Mucosa of stomach (tissue), 1 donor: ENCODE data around the gene KAT7.

Experiments
- H3K27me3 ChIP-seq: one replicate; pipeline ENCODE4 v1.7.0; 2013; ENCODE audit warnings: mild to moderate bottlenecking, low read length; ENCODE audit not compliant: control insufficient read depth, insufficient read depth
- H3K36me3 ChIP-seq: one replicate; pipeline ENCODE4 v1.7.0; 2013; ENCODE audit warnings: low read length; ENCODE audit not compliant: control insufficient read depth, insufficient read depth
- H3K4me1 ChIP-seq: one replicate; pipeline ENCODE4 v1.7.0; 2013; ENCODE audit warnings: mild to moderate bottlenecking, low read length; ENCODE audit not compliant: control insufficient read depth, insufficient read depth
- H3K4me3 ChIP-seq: one replicate; pipeline ENCODE4 v1.7.0; 2013; ENCODE audit warnings: low read length
- H3K9ac ChIP-seq: one replicate; pipeline ENCODE4 v1.7.0; 2013; ENCODE audit warnings: mild to moderate bottlenecking, low read length, moderate library complexity
- H3K9me3 ChIP-seq: one replicate; pipeline ENCODE4 v1.7.0; 2013; ENCODE audit warnings: mild to moderate bottlenecking, low read length, moderate library complexity; ENCODE audit not compliant: control insufficient read depth
- donor health status: Pancreatic carcinoma.

KAT7 gene

GRCh38 chr17:49764559-49765180 lies 23.8 kb upstream of the KAT7 start:
- H3K4me1 ChIP-seq = peaks cover 18% of the 10 kb centered on the region
- H3K9me3 ChIP-seq = no peaks in the 10 kb centered on the region
- peak overlapping the region; percentile 27 for H3K4me3 ChIP-seq
- H3K9ac ChIP-seq = no peak overlapping the region
- H3K27me3 ChIP-seq = no peaks in the 10 kb centered on the region
- no peaks in the 10 kb centered on the region for H3K36me3 ChIP-seq

- no peak overlapping the region for H3K4me3 ChIP-seq
- H3K27me3 ChIP-seq = no peaks in the 10 kb centered on the region
- no peaks in the 10 kb centered on the region for H3K36me3 ChIP-seq
- no peaks in the 10 kb centered on the region for H3K9me3 ChIP-seq
- no peak overlapping the region for H3K9ac ChIP-seq
- H3K4me1 ChIP-seq = peaks cover 11% of the 10 kb centered on the region
These were observed 21.5 kb upstream of the KAT7 start for GRCh38 chr17:49766918-49767530.

- Histone ChIP-seq H3K9me3 (no peaks in the 10 kb centered on the region), H3K9ac (no peak overlapping the region), H3K27me3 (no peaks in the 10 kb centered on the region), H3K4me3 (no peak overlapping the region), H3K4me1 (peaks cover 4% of the 10 kb centered on the region), H3K36me3 (no peaks in the 10 kb centered on the region)
These were observed 12.8 kb upstream of the KAT7 start for GRCh38 chr17:49775546-49776260.

GRCh38 chr17:49776551-49777300 lies 11.8 kb upstream of the KAT7 start:
- no peak overlapping the region for H3K9ac ChIP-seq
- peaks cover 4% of the 10 kb centered on the region for H3K4me1 ChIP-seq
- no peaks in the 10 kb centered on the region for H3K9me3 ChIP-seq
- H3K4me3 ChIP-seq = no peak overlapping the region
- no peaks in the 10 kb centered on the region for H3K36me3 ChIP-seq
- no peaks in the 10 kb centered on the region for H3K27me3 ChIP-seq

- H3K9ac ChIP-seq = no peak overlapping the region
- no peaks in the 10 kb centered on the region for H3K9me3 ChIP-seq
- peaks cover 4% of the 10 kb centered on the region for H3K4me1 ChIP-seq
- no peak overlapping the region for H3K4me3 ChIP-seq
- no peaks in the 10 kb centered on the region for H3K27me3 ChIP-seq
- H3K36me3 ChIP-seq = no peaks in the 10 kb centered on the region
These were observed 10.9 kb upstream of the KAT7 start for GRCh38 chr17:49777563-49777962.

GRCh38 chr17:49779156-49779738 lies 9.2 kb upstream of the KAT7 start:
- peaks cover 4% of the 10 kb centered on the region for H3K4me1 ChIP-seq
- no peaks in the 10 kb centered on the region for H3K9me3 ChIP-seq
- H3K9ac ChIP-seq = no peak overlapping the region
- H3K36me3 ChIP-seq = no peaks in the 10 kb centered on the region
- H3K27me3 ChIP-seq = no peaks in the 10 kb centered on the region
- no peak overlapping the region for H3K4me3 ChIP-seq

- no peak overlapping the region for H3K9ac ChIP-seq
- no peaks in the 10 kb centered on the region for H3K36me3 ChIP-seq
- H3K9me3 ChIP-seq = no peaks in the 10 kb centered on the region
- peaks cover 4% of the 10 kb centered on the region for H3K4me1 ChIP-seq
- H3K27me3 ChIP-seq = no peaks in the 10 kb centered on the region
- H3K4me3 ChIP-seq = no peak overlapping the region
These were observed 8.7 kb upstream of the KAT7 start for GRCh38 chr17:49779739-49780231.

GRCh38 chr17:49783071-49783715 lies 5.3 kb upstream of the KAT7 start:
- Histone ChIP-seq H3K9me3 (no peaks in the 10 kb centered on the region), H3K4me1 (peaks cover 7% of the 10 kb centered on the region), H3K27me3 (no peaks in the 10 kb centered on the region), H3K4me3 (no peak overlapping the region), H3K9ac (no peak overlapping the region), H3K36me3 (no peaks in the 10 kb centered on the region)

- H3K4me1 ChIP-seq = peaks cover 7% of the 10 kb centered on the region
- no peaks in the 10 kb centered on the region for H3K36me3 ChIP-seq
- no peaks in the 10 kb centered on the region for H3K27me3 ChIP-seq
- no peak overlapping the region for H3K9ac ChIP-seq
- H3K4me3 ChIP-seq = no peak overlapping the region
- no peaks in the 10 kb centered on the region for H3K9me3 ChIP-seq
These were observed 4.7 kb upstream of the KAT7 start for GRCh38 chr17:49783791-49784190.

- no peak overlapping the region for H3K9ac ChIP-seq
- H3K27me3 ChIP-seq = no peaks in the 10 kb centered on the region
- H3K4me1 ChIP-seq = peaks cover 10% of the 10 kb centered on the region
- no peaks in the 10 kb centered on the region for H3K36me3 ChIP-seq
- no peaks in the 10 kb centered on the region for H3K9me3 ChIP-seq
- H3K4me3 ChIP-seq = no peak overlapping the region
These were observed 3.8 kb upstream of the KAT7 start for GRCh38 chr17:49784636-49785035.

GRCh38 chr17:49787884-49788477 lies 500 bp upstream of the KAT7 start:
- no peaks in the 10 kb centered on the region for H3K9me3 ChIP-seq
- no peaks in the 10 kb centered on the region for H3K27me3 ChIP-seq
- H3K4me3 ChIP-seq = peak overlapping the region; percentile 98
- H3K36me3 ChIP-seq = no peaks in the 10 kb centered on the region
- H3K9ac ChIP-seq = peak overlapping the region; percentile 99
- peaks cover 18% of the 10 kb centered on the region for H3K4me1 ChIP-seq
